Keratinocyte (primary cell): ENCODE results near the gene AMY2A. TPM values are rescaled to one million over a fixed set of nuclear protein-coding genes. Genes with fewer than 3 reads are reported as not detected.
"Not testable (repeated sequence)": the region's sequence is repeated elsewhere in the genome, so short reads cannot be mapped to it uniquely, and the experiment has no call there.

Experiments
- DNase-seq: peaks from one replicate; pipeline ENCODE4 v3.0.0-alpha.2; 2011; ENCODE audit warnings: low read depth, missing footprints, low spot score
- FAIRE-seq: peaks from 2 replicates; lab custom pipeline; 2011; peaks lifted over from hg19 to GRCh38; lab: Jason Lieb, UNC
- H2AFZ ChIP-seq: 2 replicates; pipeline ENCODE4 v1.6.0; 2012; ENCODE audit warnings: low read length, control low read depth, inconsistent platforms; ENCODE audit not compliant: control insufficient read depth
- H3K27ac ChIP-seq: 2 replicates; pipeline ENCODE4 v1.5.1; 2011; ENCODE audit warnings: low read length; ENCODE audit not compliant: control insufficient read depth, insufficient read depth
- H3K27me3 ChIP-seq: 3 replicates; pipeline ENCODE4 v1.6.0; 2011; ENCODE audit warnings: low read length; ENCODE audit not compliant: control insufficient read depth, insufficient read depth; ENCODE audit errors: extremely low read depth
- H3K36me3 ChIP-seq, 2 experiments: 2 replicates in 1 of 2; 3 replicates in 1 of 2; pipeline ENCODE4 v1.5.1; 2011; ENCODE audit warnings: low read length in 2 of 2, mild to moderate bottlenecking in 1 of 2; ENCODE audit not compliant: control insufficient read depth in 2 of 2, insufficient read depth in 2 of 2; ENCODE audit errors: extremely low read depth in 1 of 2
- H3K4me1 ChIP-seq: 3 replicates; pipeline ENCODE4 v1.5.1; 2011; ENCODE audit warnings: low read length; ENCODE audit not compliant: control insufficient read depth, insufficient read depth; ENCODE audit errors: extremely low read depth
- H3K4me2 ChIP-seq: 3 replicates; pipeline ENCODE4 v1.6.0; 2011; ENCODE audit warnings: low read depth, low read length; ENCODE audit not compliant: control insufficient read depth, insufficient read depth; ENCODE audit errors: extremely low read depth
- H3K4me3 ChIP-seq, 3 experiments: fragments of 200-600 bp in 1 of 3; sonication (generic) in 1 of 3; 2 replicates in 2 of 3; 3 replicates in 1 of 3; pipeline ENCODE4 v1.5.1; 2011 to 2016; ENCODE audit warnings: low read length in 3 of 3, mild to moderate bottlenecking in 3 of 3, control low read depth in 2 of 3, inconsistent platforms in 1 of 3, low read depth in 1 of 3, mixed read lengths in 1 of 3, mixed run types in 1 of 3, moderate library complexity in 1 of 3; ENCODE audit not compliant: control insufficient read depth in 2 of 3, insufficient read depth in 2 of 3; ENCODE audit errors: extremely low read depth in 1 of 3
- H3K79me2 ChIP-seq: 2 replicates; pipeline ENCODE4 v1.6.0; 2012; ENCODE audit warnings: low read length; ENCODE audit not compliant: control insufficient read depth, insufficient read depth
- H3K9ac ChIP-seq: 3 replicates; pipeline ENCODE4 v1.6.0; 2011; ENCODE audit warnings: low read length; ENCODE audit not compliant: control insufficient read depth, insufficient read depth; ENCODE audit errors: extremely low read depth
- H3K9me1 ChIP-seq: 3 replicates; pipeline ENCODE4 v1.6.0; 2011; ENCODE audit warnings: low read length; ENCODE audit not compliant: control insufficient read depth, insufficient read depth; ENCODE audit errors: extremely low read depth
- H3K9me3 ChIP-seq: 2 replicates; pipeline ENCODE4 v1.5.1; 2012; ENCODE audit warnings: low read depth, low read length; ENCODE audit not compliant: control insufficient read depth
- H4K20me1 ChIP-seq: 3 replicates; pipeline ENCODE4 v1.6.0; 2011; ENCODE audit warnings: low read length; ENCODE audit not compliant: control insufficient read depth, insufficient read depth; ENCODE audit errors: extremely low read depth
- EZH2 ChIP-seq: IDR thresholded peaks from one replicate; pipeline ENCODE4 v1.6.1; 2012; ENCODE audit warnings: inconsistent platforms, mild to moderate bottlenecking, low read length, moderate library complexity
- dilution Hi-C: fragments of 300-500 bp; cut with MboI; formaldehyde crosslinking; loops from one replicate; pipeline ENCODE4 v1.7.0; 2020; ENCODE audit warnings: low sequenced_read_pairs; ENCODE audit not compliant: extremely low pct_ligation_motif_present
- polyA plus RNA-seq, 5 experiments: library from polyadenylated mRNA; depleted of rRNA in 3 of 5; stranded (reverse) in 3 of 5; stranded (forward) in 1 of 5; unstranded in 1 of 5; fragments of >200 nt; gene quantifications; 1 replicate in 1 of 5; 2 replicates in 3 of 5; 3 replicates in 1 of 5; pipeline versions ENCODE4 v1.2.1 to v1.2.3, GENCODE V29; 2011 to 2012; ENCODE audit warnings: missing spikeins in 2 of 5, low read depth in 1 of 5, low replicate concordance in 1 of 5

AMY2A gene
- polyA plus RNA-seq, 1 donor (not counting 4 experiments of a cell fraction or from before 2014, with no cell fraction given), result not detected

- Histone ChIP-seq H4K20me1 (no peaks in the 10 kb centered on the region), H3K27me3 (no peaks in the 10 kb centered on the region), H3K9ac (no peak overlapping the region), H3K9me1 (no peaks in the 10 kb centered on the region), H3K79me2 (no peaks in the 10 kb centered on the region), H3K4me1 (no peaks in the 10 kb centered on the region), H3K27ac (no peak overlapping the region), H3K36me3 (no peaks in the 10 kb centered on the region), H3K9me3 (peaks cover 2% of the 10 kb centered on the region), H3K4me2 (no peak overlapping the region), H2AFZ (no peak overlapping the region), H3K4me3 (no peak overlapping the region)
- DNase-seq (no peak), FAIRE-seq (no peak)
- dilution Hi-C loops, result no loop called here
- no peak for TF ChIP-seq EZH2
These were observed 865 bp upstream of the AMY2A start for GRCh38 chr1:103616362-103616761.

GRCh38 chr1:103627436-103627835, 10.2 kb downstream of the AMY2A start:
- H3K9me1 ChIP-seq, H3K27ac ChIP-seq, H3K36me3 ChIP-seq, FAIRE-seq, H3K9me3 ChIP-seq, H3K4me1 ChIP-seq, H3K79me2 ChIP-seq, DNase-seq, H3K27me3 ChIP-seq, H3K4me3 ChIP-seq, H3K4me2 ChIP-seq, dilution Hi-C loops, H2AFZ ChIP-seq, H3K9ac ChIP-seq, H4K20me1 ChIP-seq: not testable (repeated sequence)

- H4K20me1 ChIP-seq, H3K4me3 ChIP-seq, H3K9me3 ChIP-seq, H3K9ac ChIP-seq, H3K36me3 ChIP-seq, FAIRE-seq, DNase-seq, H3K27me3 ChIP-seq, dilution Hi-C loops, H2AFZ ChIP-seq, H3K4me1 ChIP-seq, H3K27ac ChIP-seq, H3K4me2 ChIP-seq, H3K9me1 ChIP-seq, H3K79me2 ChIP-seq: not testable (repeated sequence)
These were observed 24.0 kb downstream of the AMY2A start for GRCh38 chr1:103641194-103641593.

GRCh38 chr1:103643908-103644307, 26.7 kb downstream of the AMY2A start:
- DNase-seq, H3K9me3 ChIP-seq, H3K4me2 ChIP-seq, H3K9me1 ChIP-seq, H3K79me2 ChIP-seq, FAIRE-seq, H3K4me1 ChIP-seq, H3K9ac ChIP-seq, dilution Hi-C loops, H3K27ac ChIP-seq, H2AFZ ChIP-seq, H3K36me3 ChIP-seq, H3K4me3 ChIP-seq, H4K20me1 ChIP-seq, H3K27me3 ChIP-seq: not testable (repeated sequence)

GRCh38 chr1:103650305-103650704, 33.1 kb downstream of the AMY2A start:
- H3K4me2 ChIP-seq, FAIRE-seq, DNase-seq, H3K9ac ChIP-seq, H3K4me3 ChIP-seq, H3K36me3 ChIP-seq, H2AFZ ChIP-seq, H3K9me1 ChIP-seq, H4K20me1 ChIP-seq, H3K9me3 ChIP-seq, H3K4me1 ChIP-seq, H3K27me3 ChIP-seq, H3K79me2 ChIP-seq, dilution Hi-C loops, H3K27ac ChIP-seq: not testable (repeated sequence)
